Neural cell (in vitro differentiated cells): Measurements from ENCODE around the gene CSF1. TPM values are rescaled to one million over a fixed set of nuclear protein-coding genes. Genes with fewer than 3 reads are reported as not detected.

Source experiments
- H2AFZ ChIP-seq: fragments of 200-600, 300-800 bp; sonication (generic), shearing (Covaris generic); 2 replicates; pipeline ENCODE4 v1.6.0; 2014; ENCODE audit warnings: low read depth, mild to moderate bottlenecking, antibody characterized with exemption, low read length, moderate library complexity
- H3F3A ChIP-seq: fragments of 200-600 bp; shearing (Covaris generic); 2 replicates; pipeline ENCODE4 v1.6.1; 2016; ENCODE audit warnings: mild to moderate bottlenecking, moderate library complexity, mixed read lengths, antibody characterized with exemption, low read length; ENCODE audit not compliant: insufficient read depth, poor library complexity, severe bottlenecking
- H3K27ac ChIP-seq: fragments of 200-600, 300-800 bp; sonication (generic), shearing (Covaris generic); 2 replicates; pipeline ENCODE4 v1.5.1; 2014; ENCODE audit warnings: mild to moderate bottlenecking, low read length, moderate library complexity
- H3K27me3 ChIP-seq: fragments of 300-800, 200-600 bp; sonication (generic), shearing (Covaris generic); 2 replicates; pipeline ENCODE4 v1.6.0; 2014; ENCODE audit warnings: mild to moderate bottlenecking, low read depth, low read length, moderate library complexity; ENCODE audit not compliant: insufficient read depth
- H3K36me3 ChIP-seq: fragments of 300-800, 200-600 bp; sonication (generic), shearing (Covaris generic); 2 replicates; pipeline ENCODE4 v1.5.1; 2014; ENCODE audit warnings: mild to moderate bottlenecking, antibody characterized with exemption, low read length, moderate library complexity; ENCODE audit not compliant: insufficient read depth
- H3K4me2 ChIP-seq: fragments of 300-800, 200-600 bp; sonication (generic), shearing (Covaris generic); 2 replicates; pipeline ENCODE4 v1.6.0; 2014; ENCODE audit warnings: mild to moderate bottlenecking, low read length
- H3K4me3 ChIP-seq: fragments of 300-800, 200-600 bp; sonication (generic), shearing (Covaris generic); 2 replicates; pipeline ENCODE4 v1.5.1; 2014; ENCODE audit warnings: mild to moderate bottlenecking, low read length, moderate library complexity
- H3K79me2 ChIP-seq: fragments of 200-600 bp; shearing (Covaris generic); replicated peaks from 2 replicates; pipeline ENCODE4 v1.6.0; 2014; ENCODE audit warnings: mild to moderate bottlenecking, low read length, moderate library complexity; ENCODE audit not compliant: insufficient read depth
- H3K9ac ChIP-seq: fragments of 300-800, 200-600 bp; sonication (generic), shearing (Covaris generic); 2 replicates; pipeline ENCODE4 v1.6.1; 2016; ENCODE audit warnings: mild to moderate bottlenecking, low read length, mixed read lengths
- H3K9me2 ChIP-seq: fragments of 200-600 bp; shearing (Covaris generic); 2 replicates; pipeline ENCODE4 v1.6.1; 2016; ENCODE audit warnings: mild to moderate bottlenecking, low read length, mixed read lengths; ENCODE audit not compliant: insufficient read depth
- H3K9me3 ChIP-seq: fragments of 200-600, 300-800 bp; sonication (generic), shearing (Covaris generic); 2 replicates; pipeline ENCODE4 v1.6.1; 2016; ENCODE audit warnings: mild to moderate bottlenecking, mixed run types, low read length, moderate library complexity, mixed read lengths
- H4K20me1 ChIP-seq: fragments of 200-600 bp; shearing (Covaris generic); 2 replicates; pipeline ENCODE4 v1.6.1; 2016; ENCODE audit warnings: mild to moderate bottlenecking, mixed run types; ENCODE audit not compliant: insufficient read depth
- EP300 ChIP-seq: fragments of 450-650 bp; conservative IDR thresholded peaks from 2 replicates; pipeline ENCODE4 v1.6.1; 2014; ENCODE audit warnings: antibody characterized with exemption, mild to moderate bottlenecking, moderate library complexity; ENCODE audit not compliant: poor library complexity, severe bottlenecking
- EZH2 ChIP-seq: fragments of 200-600, 300-800 bp; shearing (Covaris generic), sonication (generic); IDR thresholded peaks from 2 replicates; pipeline ENCODE4 v1.6.1; 2014; ENCODE audit warnings: antibody characterized with exemption, low read length, borderline replicate concordance, mild to moderate bottlenecking; ENCODE audit not compliant: insufficient read depth, poor library complexity, severe bottlenecking
- MXI1 ChIP-seq: fragments of 450-650 bp; conservative IDR thresholded peaks from 2 replicates; pipeline ENCODE4 v1.6.1; 2014; ENCODE audit warnings: antibody characterized with exemption, mild to moderate bottlenecking; ENCODE audit not compliant: poor library complexity, severe bottlenecking
- POLR2AphosphoS5 ChIP-seq: IDR thresholded peaks from 2 replicates; pipeline ENCODE4 v1.6.1; 2012
- RAD21 ChIP-seq: fragments of 450-650 bp; conservative IDR thresholded peaks from 2 replicates; pipeline ENCODE4 v1.6.1; 2014; ENCODE audit warnings: antibody characterized with exemption, mild to moderate bottlenecking, moderate library complexity
- SMC3 ChIP-seq: fragments of 450-650 bp; conservative IDR thresholded peaks from 2 replicates; pipeline ENCODE4 v1.6.1; 2014; ENCODE audit warnings: antibody characterized with exemption, mild to moderate bottlenecking, moderate library complexity; ENCODE audit not compliant: poor library complexity
- TAF1 ChIP-seq: IDR thresholded peaks from 2 replicates; pipeline ENCODE4 v1.6.1; 2012; ENCODE audit warnings: low read depth
- polyA plus RNA-seq: library from polyadenylated mRNA; depleted of rRNA; stranded (reverse); fragments of >200 nt; gene quantifications from 2 replicates; pipeline ENCODE4 v1.2.3, GENCODE V29; 2014
- TF ChIP-seq, protein P1 (sequence below): fragments of 450-650 bp; IDR thresholded peaks from 2 replicates; pipeline ENCODE4 v1.5.1; 2014; ENCODE audit warnings: antibody characterized with exemption, mild to moderate bottlenecking, moderate library complexity; ENCODE audit not compliant: poor library complexity, severe bottlenecking
- TF ChIP-seq, protein P2 (sequence below): IDR thresholded peaks from 2 replicates; pipeline ENCODE4 v1.6.1; 2012; ENCODE audit warnings: borderline replicate concordance

Gene CSF1
- polyA plus RNA-seq, 1 donor from 2014 or later, result 0.30 TPM

DNA sequence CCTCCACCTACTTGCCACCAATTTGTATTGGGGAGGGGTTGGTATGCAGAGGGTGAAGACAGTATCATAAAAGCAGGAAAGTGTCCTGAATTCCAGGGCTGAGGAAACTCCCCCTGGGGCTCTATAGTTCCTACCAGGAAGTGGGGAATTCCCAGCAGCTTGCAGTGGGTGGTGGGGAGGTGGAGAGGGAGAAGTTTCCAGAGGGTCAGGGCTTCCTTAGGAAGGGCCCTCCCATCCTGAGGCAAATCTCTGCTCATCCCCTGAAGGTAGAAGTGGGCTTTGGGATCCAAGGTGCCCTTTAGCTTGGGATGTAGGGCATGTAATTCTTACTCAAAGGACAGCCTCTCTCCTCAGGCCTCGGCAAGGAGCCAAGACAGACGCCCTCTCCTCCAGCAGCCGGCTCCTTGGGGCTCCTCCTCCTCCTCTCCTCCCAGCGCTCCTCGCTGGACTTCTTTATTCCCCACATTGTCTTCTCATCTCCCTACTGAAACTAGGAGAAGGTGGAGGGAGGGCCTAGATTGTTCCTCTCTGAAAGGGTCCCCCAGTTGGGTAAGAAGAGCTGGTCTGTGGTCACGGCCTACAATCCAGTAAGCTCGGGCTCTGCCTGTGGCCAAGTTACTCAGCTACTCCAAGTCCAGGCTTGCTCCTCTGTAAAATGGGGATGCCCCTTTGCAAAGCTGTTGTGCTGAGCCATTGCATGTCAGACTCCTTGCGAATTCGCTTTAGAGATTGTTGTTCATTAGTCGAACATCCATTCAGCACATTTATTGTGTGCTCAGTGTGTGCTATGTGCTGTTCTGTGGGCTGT is 17.9 kb upstream of the CSF1 start:
- TF ChIP-seq MXI1 (no peak), POLR2AphosphoS5 (no peak), EZH2 (no peak), SMC3 (no peak), TAF1 (no peak), EP300 (no peak), RAD21 (no peak)
- TF ChIP-seq, protein P1, sequence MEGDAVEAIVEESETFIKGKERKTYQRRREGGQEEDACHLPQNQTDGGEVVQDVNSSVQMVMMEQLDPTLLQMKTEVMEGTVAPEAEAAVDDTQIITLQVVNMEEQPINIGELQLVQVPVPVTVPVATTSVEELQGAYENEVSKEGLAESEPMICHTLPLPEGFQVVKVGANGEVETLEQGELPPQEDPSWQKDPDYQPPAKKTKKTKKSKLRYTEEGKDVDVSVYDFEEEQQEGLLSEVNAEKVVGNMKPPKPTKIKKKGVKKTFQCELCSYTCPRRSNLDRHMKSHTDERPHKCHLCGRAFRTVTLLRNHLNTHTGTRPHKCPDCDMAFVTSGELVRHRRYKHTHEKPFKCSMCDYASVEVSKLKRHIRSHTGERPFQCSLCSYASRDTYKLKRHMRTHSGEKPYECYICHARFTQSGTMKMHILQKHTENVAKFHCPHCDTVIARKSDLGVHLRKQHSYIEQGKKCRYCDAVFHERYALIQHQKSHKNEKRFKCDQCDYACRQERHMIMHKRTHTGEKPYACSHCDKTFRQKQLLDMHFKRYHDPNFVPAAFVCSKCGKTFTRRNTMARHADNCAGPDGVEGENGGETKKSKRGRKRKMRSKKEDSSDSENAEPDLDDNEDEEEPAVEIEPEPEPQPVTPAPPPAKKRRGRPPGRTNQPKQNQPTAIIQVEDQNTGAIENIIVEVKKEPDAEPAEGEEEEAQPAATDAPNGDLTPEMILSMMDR, result no peak
- TF ChIP-seq, protein P2, sequence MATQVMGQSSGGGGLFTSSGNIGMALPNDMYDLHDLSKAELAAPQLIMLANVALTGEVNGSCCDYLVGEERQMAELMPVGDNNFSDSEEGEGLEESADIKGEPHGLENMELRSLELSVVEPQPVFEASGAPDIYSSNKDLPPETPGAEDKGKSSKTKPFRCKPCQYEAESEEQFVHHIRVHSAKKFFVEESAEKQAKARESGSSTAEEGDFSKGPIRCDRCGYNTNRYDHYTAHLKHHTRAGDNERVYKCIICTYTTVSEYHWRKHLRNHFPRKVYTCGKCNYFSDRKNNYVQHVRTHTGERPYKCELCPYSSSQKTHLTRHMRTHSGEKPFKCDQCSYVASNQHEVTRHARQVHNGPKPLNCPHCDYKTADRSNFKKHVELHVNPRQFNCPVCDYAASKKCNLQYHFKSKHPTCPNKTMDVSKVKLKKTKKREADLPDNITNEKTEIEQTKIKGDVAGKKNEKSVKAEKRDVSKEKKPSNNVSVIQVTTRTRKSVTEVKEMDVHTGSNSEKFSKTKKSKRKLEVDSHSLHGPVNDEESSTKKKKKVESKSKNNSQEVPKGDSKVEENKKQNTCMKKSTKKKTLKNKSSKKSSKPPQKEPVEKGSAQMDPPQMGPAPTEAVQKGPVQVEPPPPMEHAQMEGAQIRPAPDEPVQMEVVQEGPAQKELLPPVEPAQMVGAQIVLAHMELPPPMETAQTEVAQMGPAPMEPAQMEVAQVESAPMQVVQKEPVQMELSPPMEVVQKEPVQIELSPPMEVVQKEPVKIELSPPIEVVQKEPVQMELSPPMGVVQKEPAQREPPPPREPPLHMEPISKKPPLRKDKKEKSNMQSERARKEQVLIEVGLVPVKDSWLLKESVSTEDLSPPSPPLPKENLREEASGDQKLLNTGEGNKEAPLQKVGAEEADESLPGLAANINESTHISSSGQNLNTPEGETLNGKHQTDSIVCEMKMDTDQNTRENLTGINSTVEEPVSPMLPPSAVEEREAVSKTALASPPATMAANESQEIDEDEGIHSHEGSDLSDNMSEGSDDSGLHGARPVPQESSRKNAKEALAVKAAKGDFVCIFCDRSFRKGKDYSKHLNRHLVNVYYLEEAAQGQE, result no peak
- no peaks in the 10 kb centered on the region for H3K9me3 ChIP-seq
- no peaks in the 10 kb centered on the region for H3K9me2 ChIP-seq
- H2AFZ ChIP-seq, result no peak overlapping the region
- H3K4me2 ChIP-seq, result no peak overlapping the region
- no peak overlapping the region for H3K27ac ChIP-seq
- no peaks in the 10 kb centered on the region for H3K79me2 ChIP-seq
- H3K36me3 ChIP-seq, result no peaks in the 10 kb centered on the region
- no peak overlapping the region for H3K4me3 ChIP-seq
- no peak overlapping the region for H3K9ac ChIP-seq
- H3K27me3 ChIP-seq, result no peaks in the 10 kb centered on the region
- no peaks in the 10 kb centered on the region for H4K20me1 ChIP-seq
- no peaks in the 10 kb centered on the region for H3F3A ChIP-seq

- Histone ChIP-seq H3K36me3 (no peaks in the 10 kb centered on the region), H4K20me1 (no peaks in the 10 kb centered on the region), H3K4me2 (no peak overlapping the region), H3K27me3 (no peaks in the 10 kb centered on the region), H3F3A (no peaks in the 10 kb centered on the region), H3K9me3 (no peaks in the 10 kb centered on the region), H3K79me2 (no peaks in the 10 kb centered on the region), H3K4me3 (no peak overlapping the region), H3K27ac (no peak overlapping the region), H3K9ac (no peak overlapping the region), H2AFZ (no peak overlapping the region), H3K9me2 (no peaks in the 10 kb centered on the region)
- TF ChIP-seq, protein P2, result no peak
- TF ChIP-seq RAD21, result no peak
- TF ChIP-seq EP300, result no peak
- TF ChIP-seq, protein P1, result no peak
These were observed 17.0 kb upstream of the CSF1 start for GRCh38 chr1:109893532-109894171.
